Measurements from ENCODE around the gene CSNK1G1. TPM values are rescaled to one million over a fixed set of nuclear protein-coding genes. Genes with fewer than 3 reads are reported as not detected.
A peak's percentile ranks its signal among the peaks of the same experiment; 100 is the strongest.

CSNK1G1 gene
- polyA plus RNA-seq, 1 of the 3 experiments (the other 2 are of a cell fraction) = 10.2 TPM

DNA sequence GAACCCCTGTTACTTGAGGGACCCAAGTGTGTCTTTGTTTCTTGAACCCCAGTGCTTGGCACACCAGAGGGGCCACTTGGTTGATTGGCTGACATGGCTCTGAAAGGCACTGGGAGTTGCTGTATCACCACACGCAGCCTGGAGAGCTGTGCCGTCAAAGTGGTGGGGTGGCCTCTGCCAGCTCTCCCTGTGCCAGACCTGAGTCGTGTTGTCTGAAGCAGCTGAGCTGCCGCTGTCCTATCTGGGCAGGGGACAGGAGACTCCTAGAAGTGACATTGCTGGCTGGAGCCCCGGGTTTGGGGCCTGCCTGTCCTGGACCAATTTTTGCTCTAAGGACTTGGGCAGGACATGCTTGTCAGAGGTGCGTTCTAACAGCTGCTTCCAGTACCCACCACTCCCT lies 209.9 kb downstream of the CSNK1G1 start:
- TF ChIP-seq, protein P1, sequence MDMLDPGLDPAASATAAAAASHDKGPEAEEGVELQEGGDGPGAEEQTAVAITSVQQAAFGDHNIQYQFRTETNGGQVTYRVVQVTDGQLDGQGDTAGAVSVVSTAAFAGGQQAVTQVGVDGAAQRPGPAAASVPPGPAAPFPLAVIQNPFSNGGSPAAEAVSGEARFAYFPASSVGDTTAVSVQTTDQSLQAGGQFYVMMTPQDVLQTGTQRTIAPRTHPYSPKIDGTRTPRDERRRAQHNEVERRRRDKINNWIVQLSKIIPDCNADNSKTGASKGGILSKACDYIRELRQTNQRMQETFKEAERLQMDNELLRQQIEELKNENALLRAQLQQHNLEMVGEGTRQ (IDR thresholded peaks at IDR 0.05; ENCODE audit: borderline replicate concordance, low read depth, low read length) = no peak
- TF ChIP-seq RXRA (IDR thresholded peaks at IDR 0.05; ENCODE audit: borderline replicate concordance, low read depth) = no peak
- ChIA-PET POLR2A (interaction anchor here (1.0 kb wide), 1 partner anchor 52 kb away, joined by 3 read pairs; the partner anchor contains the start of gene CIAO2A), CTCF (interaction anchor here (0.7 to 2.7 kb wide), 4 partner anchors 8 to 50 kb away, joined by 3 to 20 read pairs (median 6); partner anchors contain the start of gene SNX1)
- H3K27me3 ChIP-seq (ENCODE audit: insufficient read depth) = no peaks in the 10 kb centered on the region
- no peaks in the 10 kb centered on the region for H4K20me1 ChIP-seq (ENCODE audit: insufficient read depth)
- no peak overlapping the region for H3K4me2 ChIP-seq
- peak; percentile 49 for DNase-seq
- H3K36me3 ChIP-seq (replicated peaks in 1 of 2; ENCODE audit: control insufficient read depth in 1 of 2, insufficient read depth in 2 of 2, low read length in 1 of 2) = peaks cover 0 to 32% of the 10 kb centered on the region in 2 experiments
- H3K9ac ChIP-seq = no peak overlapping the region
- H3K27ac ChIP-seq (ENCODE audit: low read depth in 2 of 2, low read length in 1 of 2) = peak overlapping the region in 1 of 2 experiments; percentile 89; a peak in 2 of 4 replicates
- H3K9me3 ChIP-seq = no peaks in the 10 kb centered on the region
- H3K4me3 ChIP-seq (ENCODE audit: low read depth in 2 of 2, low read length in 1 of 2) = no peak overlapping the region
- no peak overlapping the region for H2AFZ ChIP-seq (ENCODE audit: low read depth)
- no peaks in the 10 kb centered on the region for H3K9me2 ChIP-seq
- 48% methylated on average over 4 of the region's 6 CpGs for WGBS (ENCODE audit: low lambda C conversion rate)
- H3K79me2 ChIP-seq (ENCODE audit: insufficient read depth) = no peaks in the 10 kb centered on the region
- H3F3A ChIP-seq (replicated peaks; ENCODE audit: insufficient read depth) = peaks cover 11% of the 10 kb centered on the region
- peaks cover 0 to 30% of the 10 kb centered on the region in 2 experiments; a peak in 2 of 4 replicates for H3K4me1 ChIP-seq (ENCODE audit: control insufficient read depth in 1 of 2, insufficient read depth in 2 of 2, low read depth in 1 of 2, low read length in 1 of 2)

DNA sequence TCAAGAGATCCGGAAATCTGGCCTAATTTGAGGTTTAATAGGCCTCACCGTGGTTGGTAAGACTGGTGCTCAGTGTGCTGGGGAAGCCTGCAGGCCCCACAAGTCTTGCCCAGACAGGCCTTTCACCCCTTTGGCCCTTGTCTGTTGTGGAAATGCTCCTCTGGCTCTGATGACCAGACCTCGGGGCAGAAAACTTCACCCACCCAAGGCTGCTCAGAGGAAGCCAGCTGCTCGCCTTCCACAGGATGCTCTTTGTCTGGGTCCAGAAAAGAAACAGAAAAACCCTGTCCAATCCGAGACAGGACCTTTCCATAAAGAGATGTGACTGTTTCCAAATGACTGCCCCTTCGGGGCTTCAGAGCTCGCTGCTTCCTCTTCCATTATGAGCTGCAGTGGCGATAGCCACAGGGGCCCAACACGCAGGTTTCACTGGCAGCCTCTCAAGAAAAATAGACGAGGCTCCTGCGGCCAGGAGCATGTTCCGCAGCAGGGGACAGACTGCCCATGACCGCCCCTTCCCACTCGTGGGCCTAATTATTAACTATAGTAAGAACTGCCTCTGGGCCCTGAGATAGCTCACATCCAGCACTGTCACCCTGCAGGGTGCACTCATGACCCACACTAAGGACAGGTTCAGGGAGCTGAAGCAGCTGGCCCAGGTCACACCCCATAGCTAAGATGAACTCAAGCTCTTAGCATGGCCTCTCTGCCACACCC lies 211.2 kb downstream of the CSNK1G1 start:
- peaks cover 0 to 28% of the 10 kb centered on the region in 2 experiments; a peak in 2 of 4 replicates for H3K4me1 ChIP-seq (ENCODE audit: control insufficient read depth in 1 of 2, insufficient read depth in 2 of 2, low read depth in 1 of 2, low read length in 1 of 2)
- H4K20me1 ChIP-seq (ENCODE audit: insufficient read depth) = no peaks in the 10 kb centered on the region
- ChIA-PET CTCF (interaction anchor here (1.3 to 2.7 kb wide), 3 partner anchors 9 to 40 kb away, joined by 3 to 20 read pairs (median 3); no protein-coding TSS in a partner anchor), POLR2A (interaction anchor here (1.0 kb wide), 2 partner anchors 9 to 51 kb away, joined by 3 to 4 read pairs; partner anchors contain the start of gene CIAO2A)
- no peaks in the 10 kb centered on the region for H3K9me3 ChIP-seq
- H3F3A ChIP-seq (replicated peaks; ENCODE audit: insufficient read depth) = peaks cover 11% of the 10 kb centered on the region
- no peak overlapping the region for H3K4me3 ChIP-seq (ENCODE audit: low read depth in 2 of 2, low read length in 1 of 2)
- TF ChIP-seq JUND (IDR thresholded peaks at IDR 0.05) (no peak), RAD21 (IDR thresholded peaks at IDR 0.05; ENCODE audit: low read length) (no peak)
- no peak overlapping the region for H2AFZ ChIP-seq (ENCODE audit: low read depth)
- no peak overlapping the region for H3K9ac ChIP-seq
- peaks cover 0 to 36% of the 10 kb centered on the region in 2 experiments for H3K36me3 ChIP-seq (replicated peaks in 1 of 2; ENCODE audit: control insufficient read depth in 1 of 2, insufficient read depth in 2 of 2, low read length in 1 of 2)
- H3K27ac ChIP-seq (ENCODE audit: low read depth in 2 of 2, low read length in 1 of 2) = peak overlapping the region in 1 of 2 experiments; percentile 64; a peak in 2 of 4 replicates
- H3K27me3 ChIP-seq (ENCODE audit: insufficient read depth) = no peaks in the 10 kb centered on the region
- no peaks in the 10 kb centered on the region for H3K79me2 ChIP-seq (ENCODE audit: insufficient read depth)
- WGBS (ENCODE audit: low lambda C conversion rate) = 95% methylated on average over 8 of the region's 14 CpGs
- no peaks in the 10 kb centered on the region for H3K9me2 ChIP-seq
- DNase-seq = no peak
- H3K4me2 ChIP-seq = no peak overlapping the region

DNA sequence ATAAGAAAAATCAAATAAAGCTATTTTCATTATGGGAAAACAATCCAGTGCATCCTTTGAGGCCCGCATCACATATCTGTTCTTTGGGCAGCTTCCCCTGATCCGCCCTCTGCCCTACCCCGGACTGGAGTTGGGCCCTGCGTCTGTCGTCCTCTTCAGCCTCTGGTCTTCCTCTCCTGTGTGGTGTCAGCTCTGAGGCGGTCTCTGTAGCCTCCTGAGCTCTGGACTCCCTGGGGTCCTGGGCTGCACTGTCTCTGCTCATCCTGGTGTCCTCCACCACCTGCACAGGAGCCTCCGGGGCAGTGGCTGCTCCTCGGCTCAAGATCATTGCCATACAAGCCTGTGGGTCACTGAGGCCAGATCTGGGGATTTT lies 211.8 kb downstream of the CSNK1G1 start:
- H3K9me2 ChIP-seq = no peaks in the 10 kb centered on the region
- no peak for DNase-seq
- H3K4me3 ChIP-seq (ENCODE audit: low read depth in 2 of 2, low read length in 1 of 2) = no peak overlapping the region
- H3K27ac ChIP-seq (ENCODE audit: low read depth in 2 of 2, low read length in 1 of 2) = peak overlapping the region in 1 of 2 experiments; percentile 64; a peak in 2 of 4 replicates
- no peaks in the 10 kb centered on the region for H3K27me3 ChIP-seq (ENCODE audit: insufficient read depth)
- H3F3A ChIP-seq (replicated peaks; ENCODE audit: insufficient read depth) = peaks cover 11% of the 10 kb centered on the region
- no peaks in the 10 kb centered on the region for H3K79me2 ChIP-seq (ENCODE audit: insufficient read depth)
- ChIA-PET CTCF (interaction anchor here (1.3 to 2.7 kb wide), 3 partner anchors 10 to 40 kb away, joined by 3 to 20 read pairs (median 3); no protein-coding TSS in a partner anchor), POLR2A (no interaction called here)
- H3K9ac ChIP-seq = no peak overlapping the region
- no peaks in the 10 kb centered on the region for H3K9me3 ChIP-seq
- no peaks in the 10 kb centered on the region for H4K20me1 ChIP-seq (ENCODE audit: insufficient read depth)
- WGBS (ENCODE audit: low lambda C conversion rate) = 83% methylated on average over 8 of the region's 8 CpGs
- H3K36me3 ChIP-seq (replicated peaks in 1 of 2; ENCODE audit: control insufficient read depth in 1 of 2, insufficient read depth in 2 of 2, low read length in 1 of 2) = peaks cover 0 to 36% of the 10 kb centered on the region in 2 experiments
- no peak overlapping the region for H3K4me2 ChIP-seq
- H2AFZ ChIP-seq (ENCODE audit: low read depth) = no peak overlapping the region
- peaks cover 0 to 28% of the 10 kb centered on the region in 2 experiments; a peak in 2 of 4 replicates for H3K4me1 ChIP-seq (ENCODE audit: control insufficient read depth in 1 of 2, insufficient read depth in 2 of 2, low read depth in 1 of 2, low read length in 1 of 2)
- TF ChIP-seq FOXJ3 (CRISPR knock-in tag; IDR thresholded peaks at IDR 0.05) = no peak
- no peak for TF ChIP-seq YY1 (IDR thresholded peaks at IDR 0.05; ENCODE audit: low read depth)
- TF ChIP-seq SIN3A (IDR thresholded peaks at IDR 0.05; ENCODE audit: borderline replicate concordance, low read depth, low read length) = no peak
- no peak for TF ChIP-seq FOSL2 (IDR thresholded peaks at IDR 0.05; ENCODE audit: borderline replicate concordance, low read depth)
- TF ChIP-seq, protein P2, sequence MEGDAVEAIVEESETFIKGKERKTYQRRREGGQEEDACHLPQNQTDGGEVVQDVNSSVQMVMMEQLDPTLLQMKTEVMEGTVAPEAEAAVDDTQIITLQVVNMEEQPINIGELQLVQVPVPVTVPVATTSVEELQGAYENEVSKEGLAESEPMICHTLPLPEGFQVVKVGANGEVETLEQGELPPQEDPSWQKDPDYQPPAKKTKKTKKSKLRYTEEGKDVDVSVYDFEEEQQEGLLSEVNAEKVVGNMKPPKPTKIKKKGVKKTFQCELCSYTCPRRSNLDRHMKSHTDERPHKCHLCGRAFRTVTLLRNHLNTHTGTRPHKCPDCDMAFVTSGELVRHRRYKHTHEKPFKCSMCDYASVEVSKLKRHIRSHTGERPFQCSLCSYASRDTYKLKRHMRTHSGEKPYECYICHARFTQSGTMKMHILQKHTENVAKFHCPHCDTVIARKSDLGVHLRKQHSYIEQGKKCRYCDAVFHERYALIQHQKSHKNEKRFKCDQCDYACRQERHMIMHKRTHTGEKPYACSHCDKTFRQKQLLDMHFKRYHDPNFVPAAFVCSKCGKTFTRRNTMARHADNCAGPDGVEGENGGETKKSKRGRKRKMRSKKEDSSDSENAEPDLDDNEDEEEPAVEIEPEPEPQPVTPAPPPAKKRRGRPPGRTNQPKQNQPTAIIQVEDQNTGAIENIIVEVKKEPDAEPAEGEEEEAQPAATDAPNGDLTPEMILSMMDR (IDR thresholded peaks at IDR 0.05) = no peak
- TF ChIP-seq, protein P3, sequence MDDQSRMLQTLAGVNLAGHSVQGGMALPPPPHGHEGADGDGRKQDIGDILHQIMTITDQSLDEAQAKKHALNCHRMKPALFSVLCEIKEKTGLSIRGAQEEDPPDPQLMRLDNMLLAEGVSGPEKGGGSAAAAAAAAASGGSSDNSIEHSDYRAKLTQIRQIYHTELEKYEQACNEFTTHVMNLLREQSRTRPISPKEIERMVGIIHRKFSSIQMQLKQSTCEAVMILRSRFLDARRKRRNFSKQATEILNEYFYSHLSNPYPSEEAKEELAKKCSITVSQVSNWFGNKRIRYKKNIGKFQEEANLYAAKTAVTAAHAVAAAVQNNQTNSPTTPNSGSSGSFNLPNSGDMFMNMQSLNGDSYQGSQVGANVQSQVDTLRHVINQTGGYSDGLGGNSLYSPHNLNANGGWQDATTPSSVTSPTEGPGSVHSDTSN (IDR thresholded peaks at IDR 0.05) = no peak
- no peak for TF ChIP-seq TCF12 (IDR thresholded peaks at IDR 0.05)
- TF ChIP-seq RCOR1 (IDR thresholded peaks at IDR 0.05; ENCODE audit: low read length) = no peak
- TF ChIP-seq CHD2 (IDR thresholded peaks at IDR 0.05; ENCODE audit: low read length, partially characterized antibody) = no peak
- no peak for TF ChIP-seq GABPA (IDR thresholded peaks at IDR 0.05; ENCODE audit: low read depth)
- TF ChIP-seq POLR2AphosphoS5 (IDR thresholded peaks at IDR 0.05; ENCODE audit: low read depth, low read length) = no peak

All from SK-N-SH (cell line).